Fibroblast of lung (primary cell): ENCODE measurements around the gene CA5A. TPM values are rescaled to one million over a fixed set of nuclear protein-coding genes. Genes with fewer than 3 reads are reported as not detected.

Experiments used
- DNase-seq, 2 donors: peaks; one replicate each; pipeline versions ENCODE4 v3.0.0 to v3.0.0-alpha.2; 2010; ENCODE audit warnings: low read depth in 2 of 2
- H2AFZ ChIP-seq: 2 replicates; pipeline ENCODE4 v1.5.1; 2012; ENCODE audit warnings: low read length, control low read depth, inconsistent platforms
- H3K27ac ChIP-seq: 2 replicates; pipeline ENCODE4 v1.5.1; 2011; ENCODE audit warnings: low read length, control low read depth; ENCODE audit not compliant: insufficient read depth
- H3K27me3 ChIP-seq: 2 replicates; pipeline ENCODE4 v1.5.1; 2011; ENCODE audit warnings: mild to moderate bottlenecking, low read length; ENCODE audit not compliant: control insufficient read depth, insufficient read depth
- H3K36me3 ChIP-seq: 2 replicates; pipeline ENCODE4 v1.5.1; 2011; ENCODE audit warnings: low read length; ENCODE audit not compliant: control insufficient read depth, insufficient read depth
- H3K4me1 ChIP-seq: 2 replicates; pipeline ENCODE4 v1.5.1; 2011; ENCODE audit warnings: low read length; ENCODE audit not compliant: control insufficient read depth, insufficient read depth; ENCODE audit errors: extremely low read depth
- H3K4me2 ChIP-seq: 2 replicates; pipeline ENCODE4 v1.5.1; 2011; ENCODE audit warnings: low read length, control low read depth; ENCODE audit not compliant: insufficient read depth; ENCODE audit errors: extremely low read depth
- H3K4me3 ChIP-seq, 4 experiments: fragments of 200-600 bp in 1 of 4; sonication (generic) in 1 of 4; replicated peaks in 1 of 4; 2 replicates each; pipeline ENCODE4 v1.5.1; 2011 to 2016; ENCODE audit warnings: low read length in 4 of 4, low read depth in 3 of 4, mild to moderate bottlenecking in 3 of 4, control low read depth in 2 of 4, inconsistent platforms in 1 of 4, mixed read lengths in 1 of 4; ENCODE audit not compliant: insufficient read depth in 1 of 4; ENCODE audit errors: control extremely low read depth in 1 of 4
- H3K79me2 ChIP-seq: 2 replicates; pipeline ENCODE4 v1.5.1; 2012; ENCODE audit warnings: mild to moderate bottlenecking, low read length, inconsistent platforms; ENCODE audit not compliant: control insufficient read depth, insufficient read depth
- H3K9ac ChIP-seq: 2 replicates; pipeline ENCODE4 v1.5.1; 2011; ENCODE audit warnings: mild to moderate bottlenecking, low read length, control low read depth; ENCODE audit not compliant: insufficient read depth
- H3K9me3 ChIP-seq: 2 replicates; pipeline ENCODE4 v1.5.1; 2012; ENCODE audit warnings: low read depth, low read length; ENCODE audit not compliant: control insufficient read depth, insufficient read depth
- H4K20me1 ChIP-seq: 2 replicates; pipeline ENCODE4 v1.5.1; 2011; ENCODE audit warnings: low read length; ENCODE audit not compliant: control insufficient read depth, insufficient read depth; ENCODE audit errors: extremely low read depth
- EZH2 ChIP-seq: IDR thresholded peaks from 2 replicates; pipeline ENCODE4 v1.5.1; 2012; ENCODE audit warnings: low read length, control low read depth, mild to moderate bottlenecking; ENCODE audit errors: missing control alignments
- polyA plus RNA-seq, 2 donors: library from polyadenylated mRNA; depleted of rRNA in 1 of 2; stranded (reverse) in 1 of 2; unstranded in 1 of 2; fragments of >200 nt; gene quantifications; 2 replicates each; pipeline ENCODE4 v1.2.1, GENCODE V29; 2011 to 2012; ENCODE audit warnings: missing spikeins in 1 of 2
- total RNA-seq: library from RNA; depleted of rRNA; stranded (reverse); fragments of >200 nt; gene quantifications from 2 replicates; pipeline ENCODE4 v1.2.1, GENCODE V29; 2014
- TF ChIP-seq, protein P1 (sequence below), 2 donors: IDR thresholded peaks in 1 of 2; conservative IDR thresholded peaks in 1 of 2; 1 replicate in 1 of 2; 2 replicates in 1 of 2; pipeline ENCODE4 v1.5.1; 2011 to 2012; ENCODE audit warnings: low read length in 2 of 2, control low read depth in 1 of 2, inconsistent platforms in 1 of 2, low read depth in 1 of 2, mild to moderate bottlenecking in 1 of 2

Gene CA5A
- total and polyA plus RNA-seq, 2 donors (not counting 1 experiment from before 2014, with no cell fraction given), result not detected

GRCh38 chr16:87851141-87851587 is 85.2 kb downstream of the CA5A start:
- no peak for TF ChIP-seq EZH2
- TF ChIP-seq, protein P1, sequence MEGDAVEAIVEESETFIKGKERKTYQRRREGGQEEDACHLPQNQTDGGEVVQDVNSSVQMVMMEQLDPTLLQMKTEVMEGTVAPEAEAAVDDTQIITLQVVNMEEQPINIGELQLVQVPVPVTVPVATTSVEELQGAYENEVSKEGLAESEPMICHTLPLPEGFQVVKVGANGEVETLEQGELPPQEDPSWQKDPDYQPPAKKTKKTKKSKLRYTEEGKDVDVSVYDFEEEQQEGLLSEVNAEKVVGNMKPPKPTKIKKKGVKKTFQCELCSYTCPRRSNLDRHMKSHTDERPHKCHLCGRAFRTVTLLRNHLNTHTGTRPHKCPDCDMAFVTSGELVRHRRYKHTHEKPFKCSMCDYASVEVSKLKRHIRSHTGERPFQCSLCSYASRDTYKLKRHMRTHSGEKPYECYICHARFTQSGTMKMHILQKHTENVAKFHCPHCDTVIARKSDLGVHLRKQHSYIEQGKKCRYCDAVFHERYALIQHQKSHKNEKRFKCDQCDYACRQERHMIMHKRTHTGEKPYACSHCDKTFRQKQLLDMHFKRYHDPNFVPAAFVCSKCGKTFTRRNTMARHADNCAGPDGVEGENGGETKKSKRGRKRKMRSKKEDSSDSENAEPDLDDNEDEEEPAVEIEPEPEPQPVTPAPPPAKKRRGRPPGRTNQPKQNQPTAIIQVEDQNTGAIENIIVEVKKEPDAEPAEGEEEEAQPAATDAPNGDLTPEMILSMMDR (conservative IDR thresholded peaks at IDR 0.05 in 1 of 2, IDR thresholded peaks at IDR 0.05 in 1 of 2; ENCODE audit: low read depth in 1 of 2, low read length in 2 of 2), result no peak
- no peaks in the 10 kb centered on the region for H4K20me1 ChIP-seq
- no peaks in the 10 kb centered on the region for H3K9me3 ChIP-seq
- no peak overlapping the region for H3K9ac ChIP-seq
- H3K27ac ChIP-seq, result no peak overlapping the region
- no peak overlapping the region for H3K4me2 ChIP-seq
- H3K4me3 ChIP-seq, result no peak overlapping the region
- H3K27me3 ChIP-seq, result no peaks in the 10 kb centered on the region
- no peaks in the 10 kb centered on the region for H3K79me2 ChIP-seq
- DNase-seq, result peak in 1 of 2 donors; percentile 22
- no peak overlapping the region for H2AFZ ChIP-seq
- H3K4me1 ChIP-seq, result peaks cover 16% of the 10 kb centered on the region
- peaks cover 1% of the 10 kb centered on the region for H3K36me3 ChIP-seq

GRCh38 chr16:87850009-87851006 is 86.0 kb downstream of the CA5A start:
- Histone ChIP-seq H3K27ac (no peak overlapping the region), H3K9ac (no peak overlapping the region), H3K36me3 (peaks cover 1% of the 10 kb centered on the region), H3K9me3 (no peaks in the 10 kb centered on the region), H3K27me3 (no peaks in the 10 kb centered on the region), H3K4me1 (peaks cover 13% of the 10 kb centered on the region), H3K4me3 (no peak overlapping the region), H4K20me1 (no peaks in the 10 kb centered on the region), H2AFZ (no peak overlapping the region), H3K4me2 (no peak overlapping the region), H3K79me2 (no peaks in the 10 kb centered on the region)
- TF ChIP-seq EZH2, result no peak
- TF ChIP-seq, protein P1 (conservative IDR thresholded peaks at IDR 0.05 in 1 of 2, IDR thresholded peaks at IDR 0.05 in 1 of 2; ENCODE audit: low read depth in 1 of 2, low read length in 2 of 2), result peak; percentile 81 to 89
- DNase-seq, result peak; percentile 22 to 49

GRCh38 chr16:87849419-87850008 is 86.8 kb downstream of the CA5A start:
- peaks cover 15% of the 10 kb centered on the region for H3K4me1 ChIP-seq
- no peaks in the 10 kb centered on the region for H3K27me3 ChIP-seq
- no peak overlapping the region for H3K4me2 ChIP-seq
- H3K27ac ChIP-seq, result no peak overlapping the region
- peaks cover 1% of the 10 kb centered on the region for H3K36me3 ChIP-seq
- no peaks in the 10 kb centered on the region for H4K20me1 ChIP-seq
- TF ChIP-seq, protein P1 (conservative IDR thresholded peaks at IDR 0.05 in 1 of 2, IDR thresholded peaks at IDR 0.05 in 1 of 2; ENCODE audit: low read depth in 1 of 2, low read length in 2 of 2), result no peak
- TF ChIP-seq EZH2, result no peak
- no peak overlapping the region for H3K9ac ChIP-seq
- no peak overlapping the region for H3K4me3 ChIP-seq
- H2AFZ ChIP-seq, result no peak overlapping the region
- no peaks in the 10 kb centered on the region for H3K79me2 ChIP-seq
- no peak for DNase-seq
- H3K9me3 ChIP-seq, result no peaks in the 10 kb centered on the region
